ENCODE measurements around the gene ACSM4. TPM values are rescaled to one million over a fixed set of nuclear protein-coding genes. Genes with fewer than 3 reads are reported as not detected.
"Not testable (repeated sequence)": the region's sequence is repeated elsewhere in the genome, so short reads cannot be mapped to it uniquely, and the experiment has no call there.

Gene ACSM4
- total and polyA plus RNA-seq, 4 donors, result not detected

- 67% methylated on average over 2 of the region's 2 CpGs for WGBS
- TF ChIP-seq HNF4G (IDR thresholded peaks at IDR 0.05) (no peak), EGR1 (IDR thresholded peaks at IDR 0.05; ENCODE audit: low read depth in 2 of 2) (no peak), FOXA2 (IDR thresholded peaks at IDR 0.05) (no peak), HNF4A (conservative IDR thresholded peaks at IDR 0.05) (no peak), SP1 (IDR thresholded peaks at IDR 0.05) (no peak), RAD21 (IDR thresholded peaks at IDR 0.05) (no peak), MAX (IDR thresholded peaks at IDR 0.05) (no peak), GABPA (IDR thresholded peaks at IDR 0.05 in 1 of 2, conservative IDR thresholded peaks at IDR 0.05 in 1 of 2) (no peak), YY1 (IDR thresholded peaks at IDR 0.05) (no peak), RXRA (IDR thresholded peaks at IDR 0.05) (no peak), CTCF (IDR thresholded peaks at IDR 0.05; ENCODE audit: low read depth, low read length, missing input control) (no peak)
- TF ChIP-seq, protein P1, sequence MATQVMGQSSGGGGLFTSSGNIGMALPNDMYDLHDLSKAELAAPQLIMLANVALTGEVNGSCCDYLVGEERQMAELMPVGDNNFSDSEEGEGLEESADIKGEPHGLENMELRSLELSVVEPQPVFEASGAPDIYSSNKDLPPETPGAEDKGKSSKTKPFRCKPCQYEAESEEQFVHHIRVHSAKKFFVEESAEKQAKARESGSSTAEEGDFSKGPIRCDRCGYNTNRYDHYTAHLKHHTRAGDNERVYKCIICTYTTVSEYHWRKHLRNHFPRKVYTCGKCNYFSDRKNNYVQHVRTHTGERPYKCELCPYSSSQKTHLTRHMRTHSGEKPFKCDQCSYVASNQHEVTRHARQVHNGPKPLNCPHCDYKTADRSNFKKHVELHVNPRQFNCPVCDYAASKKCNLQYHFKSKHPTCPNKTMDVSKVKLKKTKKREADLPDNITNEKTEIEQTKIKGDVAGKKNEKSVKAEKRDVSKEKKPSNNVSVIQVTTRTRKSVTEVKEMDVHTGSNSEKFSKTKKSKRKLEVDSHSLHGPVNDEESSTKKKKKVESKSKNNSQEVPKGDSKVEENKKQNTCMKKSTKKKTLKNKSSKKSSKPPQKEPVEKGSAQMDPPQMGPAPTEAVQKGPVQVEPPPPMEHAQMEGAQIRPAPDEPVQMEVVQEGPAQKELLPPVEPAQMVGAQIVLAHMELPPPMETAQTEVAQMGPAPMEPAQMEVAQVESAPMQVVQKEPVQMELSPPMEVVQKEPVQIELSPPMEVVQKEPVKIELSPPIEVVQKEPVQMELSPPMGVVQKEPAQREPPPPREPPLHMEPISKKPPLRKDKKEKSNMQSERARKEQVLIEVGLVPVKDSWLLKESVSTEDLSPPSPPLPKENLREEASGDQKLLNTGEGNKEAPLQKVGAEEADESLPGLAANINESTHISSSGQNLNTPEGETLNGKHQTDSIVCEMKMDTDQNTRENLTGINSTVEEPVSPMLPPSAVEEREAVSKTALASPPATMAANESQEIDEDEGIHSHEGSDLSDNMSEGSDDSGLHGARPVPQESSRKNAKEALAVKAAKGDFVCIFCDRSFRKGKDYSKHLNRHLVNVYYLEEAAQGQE (IDR thresholded peaks at IDR 0.05), result no peak
- TF ChIP-seq, protein P2, sequence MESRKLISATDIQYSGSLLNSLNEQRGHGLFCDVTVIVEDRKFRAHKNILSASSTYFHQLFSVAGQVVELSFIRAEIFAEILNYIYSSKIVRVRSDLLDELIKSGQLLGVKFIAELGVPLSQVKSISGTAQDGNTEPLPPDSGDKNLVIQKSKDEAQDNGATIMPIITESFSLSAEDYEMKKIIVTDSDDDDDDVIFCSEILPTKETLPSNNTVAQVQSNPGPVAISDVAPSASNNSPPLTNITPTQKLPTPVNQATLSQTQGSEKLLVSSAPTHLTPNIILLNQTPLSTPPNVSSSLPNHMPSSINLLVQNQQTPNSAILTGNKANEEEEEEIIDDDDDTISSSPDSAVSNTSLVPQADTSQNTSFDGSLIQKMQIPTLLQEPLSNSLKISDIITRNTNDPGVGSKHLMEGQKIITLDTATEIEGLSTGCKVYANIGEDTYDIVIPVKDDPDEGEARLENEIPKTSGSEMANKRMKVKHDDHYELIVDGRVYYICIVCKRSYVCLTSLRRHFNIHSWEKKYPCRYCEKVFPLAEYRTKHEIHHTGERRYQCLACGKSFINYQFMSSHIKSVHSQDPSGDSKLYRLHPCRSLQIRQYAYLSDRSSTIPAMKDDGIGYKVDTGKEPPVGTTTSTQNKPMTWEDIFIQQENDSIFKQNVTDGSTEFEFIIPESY (IDR thresholded peaks at IDR 0.05), result no peak
- H3K4me1 ChIP-seq (ENCODE audit: control insufficient read depth in 4 of 4, insufficient read depth in 4 of 4, low read length in 3 of 4), result no peaks in the 10 kb centered on the region
Observed at GRCh38 chr12:7282844-7283243, 21.0 kb upstream of the ACSM4 start.

DNA sequence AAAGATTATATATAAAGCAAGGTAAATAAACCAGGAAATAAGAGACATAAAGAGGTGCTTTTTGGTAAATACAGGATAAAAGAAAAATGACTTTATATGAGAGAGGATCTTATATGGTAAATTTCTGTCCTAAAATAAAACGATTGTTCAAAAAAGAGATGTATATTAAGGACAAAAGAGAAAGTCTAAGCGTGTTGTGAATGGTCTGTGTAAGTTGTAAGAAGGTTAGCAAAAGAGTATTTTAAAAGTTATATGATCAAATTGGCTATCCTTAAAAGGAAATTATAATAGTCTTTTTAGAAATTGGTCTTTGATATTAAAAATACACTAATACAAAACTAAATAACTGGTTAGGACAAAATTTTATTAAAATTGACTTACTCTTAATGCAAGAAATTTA is 14.1 kb upstream of the ACSM4 start:
- Histone ChIP-seq H3K27ac (ENCODE audit: low read depth in 1 of 2, low read length in 2 of 2) (no peak overlapping the region), H3K9ac (ENCODE audit: low read depth in 1 of 2, low read length in 2 of 2) (no peak overlapping the region), H3K27me3 (ENCODE audit: control insufficient read depth in 4 of 4, insufficient read depth in 4 of 4, low read length in 3 of 4) (peaks cover 0 to 3% (median under 1%) of the 10 kb centered on the region in 4 donors), H3K4me1 (ENCODE audit: control insufficient read depth in 4 of 4, insufficient read depth in 4 of 4, low read length in 3 of 4) (no peaks in the 10 kb centered on the region), H3K9me3 (ENCODE audit: control insufficient read depth in 4 of 4, low read length in 3 of 4) (no peaks in the 10 kb centered on the region), H3K4me3 (ENCODE audit: low read depth in 1 of 3, low read length in 3 of 3) (no peak overlapping the region), H3K36me3 (ENCODE audit: control insufficient read depth in 4 of 4, insufficient read depth in 3 of 4, low read depth in 1 of 4, low read length in 3 of 4) (no peaks in the 10 kb centered on the region)
- DNase-seq (ENCODE audit: low spot score), result no peak
- no peak for TF ChIP-seq RXRA (IDR thresholded peaks at IDR 0.05)
- TF ChIP-seq SP1 (IDR thresholded peaks at IDR 0.05), result no peak
- TF ChIP-seq YY1 (IDR thresholded peaks at IDR 0.05), result no peak
- no peak for TF ChIP-seq EGR1 (IDR thresholded peaks at IDR 0.05; ENCODE audit: low read depth in 2 of 2)
- no peak for TF ChIP-seq TAF1 (conservative IDR thresholded peaks at IDR 0.05)
- TF ChIP-seq, protein P2 (IDR thresholded peaks at IDR 0.05), result no peak
- TF ChIP-seq CTCF (IDR thresholded peaks at IDR 0.05; ENCODE audit: low read depth, low read length, missing input control), result no peak
- no peak for TF ChIP-seq RAD21 (IDR thresholded peaks at IDR 0.05)
- no peak for TF ChIP-seq GABPA (IDR thresholded peaks at IDR 0.05 in 1 of 2, conservative IDR thresholded peaks at IDR 0.05 in 1 of 2)
- WGBS, result 44% methylated on average over 2 of the region's 2 CpGs

More at GRCh38 chr12:7282844-7283243, 21.0 kb upstream of the ACSM4 start:
- no peak overlapping the region for H3K4me3 ChIP-seq (ENCODE audit: low read depth in 1 of 3, low read length in 3 of 3)
- DNase-seq (ENCODE audit: low spot score), result no peak
- no peaks in the 10 kb centered on the region for H3K36me3 ChIP-seq (ENCODE audit: control insufficient read depth in 4 of 4, insufficient read depth in 3 of 4, low read depth in 1 of 4, low read length in 3 of 4)
- peaks cover 0 to 3% (median 0%) of the 10 kb centered on the region in 4 donors for H3K27me3 ChIP-seq (ENCODE audit: control insufficient read depth in 4 of 4, insufficient read depth in 4 of 4, low read length in 3 of 4)
- no peak overlapping the region for H3K9ac ChIP-seq (ENCODE audit: low read depth in 1 of 2, low read length in 2 of 2)
- no peaks in the 10 kb centered on the region for H3K9me3 ChIP-seq (ENCODE audit: control insufficient read depth in 4 of 4, low read length in 3 of 4)
- H3K27ac ChIP-seq (ENCODE audit: low read depth in 1 of 2, low read length in 2 of 2), result no peak overlapping the region

- H3K27ac ChIP-seq (ENCODE audit: low read depth in 1 of 2, low read length in 2 of 2); H3K9ac ChIP-seq (ENCODE audit: low read depth in 1 of 2, low read length in 2 of 2); H3K4me1 ChIP-seq (ENCODE audit: control insufficient read depth in 4 of 4, insufficient read depth in 4 of 4, low read length in 3 of 4); H3K4me3 ChIP-seq (ENCODE audit: low read depth in 1 of 3, low read length in 3 of 3); H3K27me3 ChIP-seq (ENCODE audit: control insufficient read depth in 4 of 4, insufficient read depth in 4 of 4, low read length in 3 of 4); H3K36me3 ChIP-seq (ENCODE audit: control insufficient read depth in 4 of 4, insufficient read depth in 3 of 4, low read depth in 1 of 4, low read length in 3 of 4); DNase-seq (ENCODE audit: low spot score); H3K9me3 ChIP-seq (ENCODE audit: control insufficient read depth in 4 of 4, low read length in 3 of 4): not testable (repeated sequence)
- 31% methylated on average over 1 of the region's 1 CpG for WGBS
Observed at GRCh38 chr12:7290588-7290987, 13.3 kb upstream of the ACSM4 start.

All from liver (tissue), 9 donors.